GM12872 (cell line): ENCODE results near the gene DIAPH1.
A peak's percentile ranks its signal among the peaks of the same experiment; 100 is the strongest.

ENCODE experiments used
- TF ChIP-seq, protein P1 (sequence below): IDR thresholded peaks from 3 replicates; pipeline ENCODE4 v1.5.1; 2011; ENCODE audit warnings: low read depth, mild to moderate bottlenecking, low read length, moderate library complexity; ENCODE audit not compliant: insufficient read depth

DIAPH1 gene

GRCh38 chr5:141532726-141533125, 86.1 kb downstream of the DIAPH1 start:
- TF ChIP-seq, protein P1, sequence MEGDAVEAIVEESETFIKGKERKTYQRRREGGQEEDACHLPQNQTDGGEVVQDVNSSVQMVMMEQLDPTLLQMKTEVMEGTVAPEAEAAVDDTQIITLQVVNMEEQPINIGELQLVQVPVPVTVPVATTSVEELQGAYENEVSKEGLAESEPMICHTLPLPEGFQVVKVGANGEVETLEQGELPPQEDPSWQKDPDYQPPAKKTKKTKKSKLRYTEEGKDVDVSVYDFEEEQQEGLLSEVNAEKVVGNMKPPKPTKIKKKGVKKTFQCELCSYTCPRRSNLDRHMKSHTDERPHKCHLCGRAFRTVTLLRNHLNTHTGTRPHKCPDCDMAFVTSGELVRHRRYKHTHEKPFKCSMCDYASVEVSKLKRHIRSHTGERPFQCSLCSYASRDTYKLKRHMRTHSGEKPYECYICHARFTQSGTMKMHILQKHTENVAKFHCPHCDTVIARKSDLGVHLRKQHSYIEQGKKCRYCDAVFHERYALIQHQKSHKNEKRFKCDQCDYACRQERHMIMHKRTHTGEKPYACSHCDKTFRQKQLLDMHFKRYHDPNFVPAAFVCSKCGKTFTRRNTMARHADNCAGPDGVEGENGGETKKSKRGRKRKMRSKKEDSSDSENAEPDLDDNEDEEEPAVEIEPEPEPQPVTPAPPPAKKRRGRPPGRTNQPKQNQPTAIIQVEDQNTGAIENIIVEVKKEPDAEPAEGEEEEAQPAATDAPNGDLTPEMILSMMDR = no peak

GRCh38 chr5:141529873-141530272, 88.9 kb downstream of the DIAPH1 start:
- TF ChIP-seq, protein P1 = no peak

DNA sequence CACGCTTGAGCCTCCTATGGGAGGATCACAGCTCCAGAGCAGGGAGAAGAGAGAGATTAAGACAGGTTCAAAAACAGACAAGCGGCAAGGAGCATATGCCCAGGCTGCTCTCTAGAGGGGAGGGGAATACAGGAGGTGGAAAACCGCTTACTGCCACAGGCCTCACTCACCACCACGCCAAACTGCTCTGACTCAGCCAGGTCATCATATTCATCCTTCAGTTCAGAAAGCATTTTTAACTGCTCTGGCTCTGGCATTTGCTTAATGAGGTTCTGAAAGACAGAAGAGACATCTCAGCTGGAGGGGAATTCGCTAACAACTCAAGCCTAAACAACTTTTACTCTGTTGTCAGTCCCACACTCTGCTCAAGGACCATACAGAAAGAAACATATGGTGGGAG, 89.8 kb downstream of the DIAPH1 start:
- TF ChIP-seq, protein P1 = no peak

DNA sequence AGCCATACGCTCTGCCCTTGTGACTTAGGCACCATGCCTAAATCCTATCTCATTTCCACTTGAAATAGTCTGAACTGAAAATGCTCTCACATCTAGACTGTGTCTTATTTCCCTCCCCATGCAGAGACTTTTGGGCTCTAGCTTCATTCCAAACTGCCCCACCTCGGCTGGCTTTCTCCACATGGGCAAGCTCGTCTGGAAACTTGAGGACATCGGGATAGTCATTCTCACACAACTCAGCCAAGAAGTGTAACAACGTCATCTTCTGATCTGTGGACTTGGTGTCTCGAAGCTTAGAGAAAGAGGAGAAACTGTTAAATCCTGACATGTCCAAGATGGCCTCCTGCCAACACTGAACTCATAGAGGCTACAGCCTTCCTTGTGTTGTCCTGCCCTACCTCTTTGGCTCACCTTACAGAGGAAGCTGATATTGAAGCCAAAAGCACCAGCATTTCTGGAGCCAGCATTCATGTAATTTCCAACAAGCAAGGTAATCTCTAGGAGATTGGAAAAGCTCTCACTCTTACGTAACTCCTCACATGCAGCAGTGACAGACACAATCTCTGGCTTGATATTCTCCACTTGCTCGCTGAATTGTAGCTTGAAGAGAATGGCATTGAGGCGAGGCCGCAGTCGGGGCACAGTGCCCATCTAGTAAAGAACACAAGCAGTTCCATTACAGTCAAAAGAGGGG, 90.4 kb downstream of the DIAPH1 start:
- TF ChIP-seq, protein P1 = no peak

GRCh38 chr5:141527426-141527825, 91.4 kb downstream of the DIAPH1 start:
- TF ChIP-seq, protein P1 = no peak

DNA sequence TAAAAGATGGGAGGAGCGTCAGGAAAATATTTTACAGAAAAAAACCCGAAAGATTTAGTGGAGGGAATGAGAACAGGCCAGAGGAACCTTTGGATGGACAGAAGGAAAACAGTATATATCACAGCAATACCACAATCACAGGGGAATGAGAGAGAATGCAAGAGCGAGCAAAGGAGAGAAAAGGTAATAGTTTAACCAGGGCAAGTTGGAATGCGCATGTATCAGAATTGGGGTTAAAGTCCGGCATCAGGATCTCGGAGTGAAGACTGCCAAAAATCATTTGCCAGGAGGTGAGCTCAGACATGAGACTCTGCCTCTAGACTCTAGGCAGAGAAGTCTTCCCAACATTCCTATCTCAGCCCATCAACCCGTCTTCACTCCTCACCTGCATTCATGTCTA, 93.1 kb downstream of the DIAPH1 start:
- TF ChIP-seq, protein P1 = no peak

DNA sequence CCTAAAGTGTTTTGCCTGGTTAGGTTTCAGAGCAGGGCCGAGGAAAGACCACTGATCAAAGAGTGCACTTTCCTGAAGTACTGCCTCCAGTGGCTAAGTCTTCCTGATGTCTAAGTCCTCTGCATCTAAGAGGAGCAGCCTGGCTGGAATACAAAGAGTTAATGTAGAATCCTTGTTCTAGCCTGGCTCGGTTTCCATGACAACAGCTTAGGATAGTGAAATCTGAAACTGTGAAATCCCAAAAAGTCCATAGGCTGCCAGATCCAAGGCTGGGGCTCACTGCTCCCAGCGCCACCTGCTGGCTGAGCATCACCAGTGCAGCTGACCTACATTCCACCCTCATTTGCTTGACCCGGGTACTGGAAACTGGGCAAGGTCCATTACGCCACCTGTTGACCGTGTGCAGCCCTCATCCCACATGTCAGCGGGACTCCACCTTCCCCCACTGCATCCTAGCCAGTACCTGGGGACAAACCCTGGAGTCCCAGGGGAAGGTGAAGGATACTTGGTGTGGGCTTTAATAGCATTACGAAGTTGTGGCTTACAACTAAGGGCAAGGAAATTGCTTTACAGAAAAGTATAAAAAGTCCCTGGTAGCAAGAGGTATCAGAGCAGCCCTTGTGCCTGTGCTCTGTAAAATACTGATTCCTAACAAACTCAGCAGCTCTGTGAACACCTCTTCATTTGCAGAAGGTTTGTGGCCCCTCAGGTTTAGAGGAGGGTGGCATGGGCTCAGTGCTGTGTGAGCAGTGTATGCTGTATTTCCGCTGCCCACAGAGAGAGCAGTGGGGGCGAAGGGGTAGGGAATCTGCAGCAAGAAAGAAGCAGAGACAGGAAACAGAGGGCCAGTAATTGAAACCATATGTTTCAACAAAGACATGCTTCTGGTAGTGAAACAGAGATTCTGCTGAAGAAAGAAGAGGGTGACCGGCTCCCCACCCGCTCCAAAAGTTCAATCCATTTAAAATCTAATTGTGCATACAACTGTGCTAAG, 93.9 kb downstream of the DIAPH1 start:
- TF ChIP-seq, protein P1 = peak; percentile 99
